GM12878 (cell line): ENCODE results near the gene NOVA2. TPM values are rescaled to one million over a fixed set of nuclear protein-coding genes. Genes with fewer than 3 reads are reported as not detected.
A peak's percentile ranks its signal among the peaks of the same experiment; 100 is the strongest.

Source experiments
- ATAC-seq: fragments of 200-7000 bp; cut with Tn5 transposase; 3 replicates; pipeline ENCODE4 v1.9.1; 2020; ENCODE audit warnings: mild to moderate bottlenecking, moderate library complexity
- BruUV-seq: library from RNA; stranded (reverse); fragments of 400-500 nt; replicated peaks from 2 replicates; lab custom pipeline; 2021; lab: Mats Ljungman, UMichigan
- CTCF ChIA-PET: fragments of 300-600 bp; sonication (Branson Sonifier 250); formaldehyde crosslinking; extraction: SDS; loops from one replicate; lab custom pipeline; 2021; ENCODE audit warnings: inconsistent platforms; lab: Yijun Ruan, JAX
- POLR2A ChIA-PET: fragments of 350-600 bp; formaldehyde crosslinking; extraction: SDS; loops from one replicate; lab custom pipeline; 2021; ENCODE audit warnings: inconsistent platforms; lab: Charles Lee
- RAD21 ChIA-PET: fragments of 300-600 bp; sonication (Branson Sonifier 250); formaldehyde crosslinking; loops from one replicate; lab custom pipeline; 2023; ENCODE audit warnings: antibody characterized with exemption; ENCODE audit not compliant: unreplicated experiment; lab: Charles Lee
- SMC1A ChIA-PET: fragments of 300-600 bp; sonication (Branson Sonifier 250); formaldehyde crosslinking; loops from one replicate; lab custom pipeline; 2023; ENCODE audit not compliant: unreplicated experiment, uncharacterized antibody; lab: Charles Lee
- DNase-seq: peaks from one replicate; pipeline ENCODE4 v3.0.0-alpha.2; 2011; ENCODE audit warnings: low read depth, low spot score
- FAIRE-seq: peaks from 3 replicates; lab custom pipeline; 2011; peaks lifted over from hg19 to GRCh38; lab: Jason Lieb, UNC
- H2AFZ ChIP-seq: 2 replicates; pipeline ENCODE4 v1.6.0; 2011; ENCODE audit warnings: low read depth, low read length, control low read depth; ENCODE audit not compliant: control insufficient read depth
- H3K27ac ChIP-seq: 2 replicates; pipeline ENCODE4 v1.5.1; 2011; ENCODE audit warnings: control low read depth; ENCODE audit not compliant: control insufficient read depth, insufficient read depth
- H3K27me3 ChIP-seq, 2 experiments: replicated peaks in 1 of 2; 2 replicates each; pipeline versions ENCODE4 v1.6.0 to v1.6.1; 2011; ENCODE audit warnings: low read length in 1 of 2; ENCODE audit not compliant: control insufficient read depth in 2 of 2, insufficient read depth in 2 of 2
- H3K36me3 ChIP-seq, 2 experiments: 2 replicates each; pipeline ENCODE4 v1.5.1; 2011; ENCODE audit warnings: low read length in 1 of 2; ENCODE audit not compliant: control insufficient read depth in 2 of 2, insufficient read depth in 2 of 2
- H3K4me1 ChIP-seq: 2 replicates; pipeline ENCODE4 v1.6.1; 2011; ENCODE audit warnings: mild to moderate bottlenecking, low read length, moderate library complexity, mixed read lengths; ENCODE audit not compliant: control insufficient read depth, insufficient read depth
- H3K4me2 ChIP-seq: 2 replicates; pipeline ENCODE4 v1.6.0; 2011; ENCODE audit warnings: control low read depth; ENCODE audit not compliant: control insufficient read depth, insufficient read depth
- H3K4me3 ChIP-seq: fragments of 200-600 bp; sonication (generic); 2 replicates; pipeline ENCODE4 v1.5.1; 2016
- H3K79me2 ChIP-seq: 2 replicates; pipeline ENCODE4 v1.6.0; 2011; ENCODE audit warnings: low read length; ENCODE audit not compliant: control insufficient read depth, insufficient read depth
- H3K9ac ChIP-seq: 2 replicates; pipeline ENCODE4 v1.8.0; 2011; ENCODE audit warnings: low read length, control low read depth, mixed read lengths; ENCODE audit not compliant: control insufficient read depth, insufficient read depth
- H3K9me3 ChIP-seq: replicated peaks from 3 replicates; pipeline ENCODE4 v1.5.1; 2011; ENCODE audit warnings: mild to moderate bottlenecking, low read length; ENCODE audit not compliant: control insufficient read depth, insufficient read depth
- H4K20me1 ChIP-seq: 2 replicates; pipeline ENCODE4 v1.6.0; 2011; ENCODE audit not compliant: control insufficient read depth, insufficient read depth
- CBX5 ChIP-seq: sonication (generic); IDR thresholded peaks from 2 replicates; pipeline ENCODE4 v1.6.1; 2016; ENCODE audit warnings: low read depth, moderate library complexity, mild to moderate bottlenecking, inconsistent platforms
- CHD1 ChIP-seq: IDR thresholded peaks from 2 replicates; pipeline ENCODE4 v1.6.1; 2012; ENCODE audit warnings: low read depth, low read length, improper control_type of control experiment
- CHD2 ChIP-seq: IDR thresholded peaks from 2 replicates; pipeline ENCODE4 v1.6.1; 2011; ENCODE audit warnings: low read depth, low read length, improper control_type of control experiment, borderline replicate concordance
- MLLT1 ChIP-seq: fragments of 450-650 bp; IDR thresholded peaks from 2 replicates; pipeline ENCODE4 v1.6.1; 2016; ENCODE audit warnings: mild to moderate bottlenecking
- NFIC ChIP-seq: IDR thresholded peaks from 2 replicates; pipeline ENCODE4 v1.6.1; 2012; ENCODE audit warnings: low read depth, mild to moderate bottlenecking, inconsistent platforms, low read length, moderate library complexity
- NR2C1 ChIP-seq: fragments of 450-650 bp; IDR thresholded peaks from 2 replicates; pipeline ENCODE4 v1.6.1; 2017; ENCODE audit warnings: antibody characterized with exemption, mild to moderate bottlenecking, moderate library complexity
- USF1 ChIP-seq: IDR thresholded peaks from 2 replicates; pipeline ENCODE4 v1.6.1; 2011; ENCODE audit warnings: borderline replicate concordance, low read depth, mild to moderate bottlenecking, moderate library complexity, mixed read lengths, low read length; ENCODE audit not compliant: insufficient read depth; ENCODE audit errors: extremely low read length
- ZBTB11 ChIP-seq: fragments of 450-650 bp; formaldehyde crosslinking; IDR thresholded peaks from 2 replicates; pipeline ENCODE4 v1.5.0; 2022; ENCODE audit warnings: mild to moderate bottlenecking, missing genetic modification characterization
- WGBS: methylation state at CpG from one replicate; pipeline ENCODE4 v1.1.6; 2016; ENCODE audit warnings: low lambda C conversion rate; ENCODE audit not compliant: insufficient replicate concordance, insufficient coverage; ENCODE audit errors: missing lambda C conversion rate; 5-methylcytosine and 5-hydroxymethylcytosine counted together
- in situ Hi-C: fragments of 300-500 bp; cut with MboI; formaldehyde crosslinking; loops from 9 replicates; pipeline ENCODE4 v1.14.3; 2018; ENCODE audit warnings: mixed read lengths
- intact Hi-C: fragments of 100-400 bp; cut with micrococcal nuclease; formaldehyde crosslinking; loops from one replicate; pipeline ENCODE4 v1.14.2; 2022; ENCODE audit not compliant: unreplicated experiment
- polyA plus RNA-seq, 11 experiments: library from polyadenylated mRNA; depleted of rRNA in 4 of 11; unstranded in 6 of 11; stranded (reverse) in 5 of 11; fragments of >200 nt; fragmentation: Nextera tagmentation in 4 of 11; fragmentation: Illumina TruSeq in 1 of 11; extraction: Ambion mirVana in 4 of 11; extraction: Trizol in 1 of 11; gene quantifications; 1 replicate in 1 of 11; 2 replicates in 10 of 11; pipeline versions ENCODE4 v1.2.1 to v1.2.3, GENCODE V29; 2011 to 2016; ENCODE audit warnings: inconsistent platforms in 2 of 11, missing spikeins in 2 of 11, low read depth in 1 of 11
- total RNA-seq, 4 experiments: library from RNA; depleted of rRNA in 3 of 4; stranded (reverse); fragments of >200 nt in 3 of 4; fragmentation: Illumina TruSeq in 1 of 4; extraction: Trizol in 1 of 4; gene quantifications; 2 replicates each; pipeline versions ENCODE4 v1.2.1 to v1.2.3, GENCODE V29; 2013 to 2021

The NOVA2 gene
- total and polyA plus RNA-seq, 10 of the 15 experiments (the other 5 are each of a cell fraction or from before 2014, with no cell fraction given): under 0.01 to 0.44 (median 0.03) TPM; not detected in 4

GRCh38 chr19:45889210-45889885 is 84.3 kb downstream of the NOVA2 start:
- ChIA-PET SMC1A (no interaction called here), CTCF (no interaction called here), POLR2A (interaction anchor here (0.6 to 1.0 kb wide), 3 partner anchors 12 to 93 kb away, joined by 3 to 4 read pairs (median 3); no protein-coding TSS in a partner anchor), RAD21 (interaction anchor here (0.6 kb wide), 1 partner anchor 549 kb away, joined by 5 read pairs; no protein-coding TSS in a partner anchor)
- Histone ChIP-seq H3K79me2 (peaks cover 9% of the 10 kb centered on the region), H3K4me1 (peaks cover 9% of the 10 kb centered on the region), H2AFZ (no peak overlapping the region), H3K9ac (no peak overlapping the region), H3K4me2 (no peak overlapping the region), H4K20me1 (no peaks in the 10 kb centered on the region), H3K27ac (no peak overlapping the region), H3K4me3 (no peak overlapping the region), H3K9me3 (no peaks in the 10 kb centered on the region), H3K36me3 (no peaks in the 10 kb centered on the region; a peak in 1 of 4 replicates), H3K27me3 (no peaks in the 10 kb centered on the region)
- TF ChIP-seq NR2C1 (no peak), CHD2 (no peak)
- DNase-seq: no peak
- ATAC-seq: no peak
- WGBS: 74% methylated on average over 6 of the region's 6 CpGs
- no peak for FAIRE-seq
- in situ Hi-C loops: no loop called here
- intact Hi-C loops: no loop called here
- no TSS peak for BruUV-seq

- ChIA-PET SMC1A (interaction anchor here (1.2 to 2.0 kb wide), 2 partner anchors 23 to 24 kb away, joined by 4 to 13 read pairs; partner anchors contain the start of genes FOXA3 and SYMPK), CTCF (interaction anchor here (1.5 to 9.1 kb wide), 2 partner anchors 15 to 24 kb away, joined by 9 to 194 read pairs; partner anchors contain the start of genes FOXA3, MYPOP and SYMPK), RAD21 (interaction anchor here (0.7 kb wide), 1 partner anchor 157 kb away, joined by 3 read pairs; the partner anchor contains the start of gene FBXO46), POLR2A (interaction anchor here (0.8 to 9.0 kb wide), 4 partner anchors 16 to 130 kb away, joined by 3 to 178 read pairs (median 10); partner anchors contain the start of genes FOXA3, SIX5 and SYMPK)
- no peaks in the 10 kb centered on the region for H3K9me3 ChIP-seq
- peak overlapping the region; percentile 68 for H3K4me3 ChIP-seq
- no TSS peak for BruUV-seq
- peak overlapping the region; percentile 89 for H3K9ac ChIP-seq
- WGBS: 63% methylated on average over 10 of the region's 10 CpGs
- H2AFZ ChIP-seq: peak overlapping the region; percentile 97
- peaks cover 10% of the 10 kb centered on the region for H3K79me2 ChIP-seq
- ATAC-seq: no peak
- H3K36me3 ChIP-seq: peaks cover 0 to 1% of the 10 kb centered on the region in 2 experiments; a peak in 2 of 4 replicates
- no peak for DNase-seq
- H3K27me3 ChIP-seq: no peaks in the 10 kb centered on the region
- H3K4me1 ChIP-seq: peaks cover 14% of the 10 kb centered on the region
- H3K27ac ChIP-seq: peak overlapping the region; percentile 95
- intact Hi-C loops: no loop called here
- peak overlapping the region; percentile 98 for H3K4me2 ChIP-seq
- H4K20me1 ChIP-seq: no peaks in the 10 kb centered on the region
- FAIRE-seq: no peak
- in situ Hi-C loops: no loop called here
- TF ChIP-seq USF1 (no peak), NFIC (0 out of 2 replicates have a peak, but pooled peaks have one; percentile 19), MLLT1 (peak; percentile 8), ZBTB11 (CRISPR knock-in tag) (no peak), CHD1 (no peak), CBX5 (no peak)
Measured at GRCh38 chr19:45887200-45887710, 86.4 kb downstream of the NOVA2 start.
